Right lobe of liver (tissue), 6 donors: ENCODE data around the gene ABLIM2. TPM values are rescaled to one million over a fixed set of nuclear protein-coding genes. Genes with fewer than 3 reads are reported as not detected.
A peak's percentile ranks its signal among the peaks of the same experiment; 100 is the strongest.

Source experiments
- ATAC-seq, 4 donors: fragments of 200-7000 bp; cut with Tn5 transposase; one replicate each; pipeline ENCODE4 v1.9.1; 2020; ENCODE audit warnings: mild to moderate bottlenecking in 4 of 4, moderate library complexity in 4 of 4
- DNase-seq, 3 donors: peaks; one replicate each; pipeline ENCODE4 v3.0.0-alpha.2; 2020
- H3K27ac ChIP-seq, 3 donors: fragments of 200-600 bp; one replicate each; pipeline ENCODE4 v1.8.0; 2022
- H3K27me3 ChIP-seq, 2 donors: fragments of 200-600 bp; one replicate each; pipeline ENCODE4 v1.8.0; 2022
- H3K36me3 ChIP-seq, 4 donors: fragments of 200-600 bp; sonication (generic) in 1 of 4; one replicate each; pipeline versions ENCODE4 v1.5.1 to v1.8.0; 2017 to 2022; ENCODE audit warnings: control low read depth in 1 of 4
- H3K4me1 ChIP-seq, 4 donors: fragments of 200-600 bp; sonication (generic) in 1 of 4; one replicate each; pipeline versions ENCODE4 v1.5.1 to v1.8.0; 2017 to 2022; ENCODE audit warnings: control low read depth in 1 of 4
- H3K4me3 ChIP-seq, 3 donors: fragments of 200-600 bp; one replicate each; pipeline ENCODE4 v1.8.0; 2022
- H3K9me3 ChIP-seq, 4 donors: fragments of 200-600 bp; sonication (generic) in 1 of 4; one replicate each; pipeline versions ENCODE4 v1.5.1 to v1.8.0; 2017 to 2022; ENCODE audit warnings: control low read depth in 1 of 4
- CTCF ChIP-seq, 4 donors: fragments of 200-600 bp in 3 of 4; fragments of 450-650 bp in 1 of 4; IDR thresholded peaks; one replicate each; pipeline versions ENCODE4 v1.5.1 to v1.8.0; 2016 to 2022; ENCODE audit warnings: antibody characterized with exemption in 4 of 4, mild to moderate bottlenecking in 2 of 4
- POLR2A ChIP-seq: fragments of 450-650 bp; IDR thresholded peaks from one replicate; pipeline ENCODE4 v1.6.1; 2017; ENCODE audit warnings: antibody characterized with exemption, mild to moderate bottlenecking
- WGBS: methylation state at CpG from one replicate; pipeline ENCODE4 v1.1.6; 2018; ENCODE audit warnings: low coverage, low lambda C conversion rate; ENCODE audit not compliant: insufficient coverage; ENCODE audit errors: missing lambda C conversion rate; 5-methylcytosine and 5-hydroxymethylcytosine counted together
- intact Hi-C, 2 donors: fragments of 100-400 bp; cut with DNase I; formaldehyde crosslinking; loops; one replicate each; pipeline versions ENCODE4 v1.11.2 to v1.14.1; 2022
- total RNA-seq, 6 experiments: library from RNA; depleted of rRNA in 2 of 6; stranded (reverse); fragments of >200 nt in 2 of 6; fragmentation: NEBNext Ultra II Directional in 3 of 6; extraction: Animal tissue kit (Norgen Biotek cat#: 25700) in 3 of 6; gene quantifications; one replicate each; pipeline versions ENCODE4 v1.1.0 to v1.2.4, GENCODE V29; 2016 to 2023
- donor health status: DM: no; HTN: yes; CAD: no.
- donor health status: DM: no; HTN: no; CAD: no.
- donor health status: DM: no; HTN: no; CAD: no.
- donor health status: DM: no; HTN: yes; CAD: no.
- donor health status: DM: no; HTN: yes; CAD: no.

Gene ABLIM2
- total RNA-seq, 6 experiments from 2014 or later, result 0.93 to 3.5 (median 2.3) TPM

DNA sequence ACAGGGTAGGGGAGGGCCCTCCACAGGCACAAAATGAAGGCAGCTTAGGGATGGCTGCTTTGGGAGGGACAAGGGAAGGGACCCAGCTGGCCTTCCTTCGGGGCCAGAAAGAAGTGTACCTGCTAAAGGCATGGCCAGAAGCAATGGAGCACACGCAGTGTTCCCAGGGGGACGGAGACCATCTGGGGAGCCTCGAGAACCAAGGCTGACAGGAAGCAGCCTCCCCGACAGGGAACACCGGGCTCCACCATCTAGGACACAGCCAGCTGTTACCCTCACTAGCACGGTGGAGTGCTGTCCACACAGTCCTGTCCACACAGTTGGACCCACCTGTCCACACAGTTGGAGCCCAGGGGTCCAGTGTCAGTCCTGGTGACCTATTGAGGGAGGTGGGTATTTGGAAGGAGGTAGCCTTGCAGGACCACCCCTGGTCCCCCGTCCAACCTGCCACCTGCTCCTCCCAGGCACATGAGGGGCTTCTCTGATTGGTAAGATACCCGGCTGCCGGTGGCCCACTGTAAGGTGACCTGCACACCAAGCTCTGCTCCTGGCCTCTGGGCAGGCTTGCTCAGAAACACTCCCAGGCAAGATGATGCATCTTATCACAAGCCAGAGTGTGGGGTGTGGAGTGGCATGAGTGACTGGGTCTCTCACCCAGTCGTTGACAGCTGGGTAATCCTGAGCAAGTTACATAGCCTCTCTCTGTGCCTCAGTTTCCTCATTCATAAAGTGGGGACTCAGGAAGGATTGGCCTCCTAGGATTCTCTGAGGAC lies 198.4 kb downstream of the ABLIM2 start:
- no peaks in the 10 kb centered on the region for H3K4me1 ChIP-seq
- no peaks in the 10 kb centered on the region for H3K36me3 ChIP-seq
- peak in 2 of 4 donors; percentile 6 to 12 for ATAC-seq
- intact Hi-C loops, result no loop called here
- TF ChIP-seq POLR2A, result no peak
- no peak for TF ChIP-seq CTCF (IDR thresholded peaks at IDR 0.05)
- no CpG with 5 or more reads among the region's 11 CpGs for WGBS
- H3K4me3 ChIP-seq, result no peak overlapping the region
- DNase-seq, result no peak
- H3K9me3 ChIP-seq, result no peaks in the 10 kb centered on the region
- no peaks in the 10 kb centered on the region for H3K27me3 ChIP-seq
- H3K27ac ChIP-seq, result no peak overlapping the region

GRCh38 chr4:7959078-7959477 lies 199.5 kb downstream of the ABLIM2 start:
- H3K9me3 ChIP-seq, result no peaks in the 10 kb centered on the region
- DNase-seq (no peak), ATAC-seq (no peak)
- intact Hi-C loops, result no loop called here
- no peaks in the 10 kb centered on the region for H3K27me3 ChIP-seq
- H3K27ac ChIP-seq, result no peak overlapping the region
- 77% methylated on average over 3 of the region's 7 CpGs for WGBS
- TF ChIP-seq CTCF (IDR thresholded peaks at IDR 0.05) (no peak), POLR2A (no peak)
- no peak overlapping the region for H3K4me3 ChIP-seq
- H3K4me1 ChIP-seq, result no peaks in the 10 kb centered on the region
- H3K36me3 ChIP-seq, result no peaks in the 10 kb centered on the region

GRCh38 chr4:7956934-7957656 lies 201.5 kb downstream of the ABLIM2 start:
- H3K27ac ChIP-seq, result no peak overlapping the region
- H3K27me3 ChIP-seq, result no peaks in the 10 kb centered on the region
- H3K36me3 ChIP-seq, result no peaks in the 10 kb centered on the region
- H3K9me3 ChIP-seq, result no peaks in the 10 kb centered on the region
- intact Hi-C loops, result no loop called here
- DNase-seq (no peak), ATAC-seq (no peak)
- TF ChIP-seq CTCF (IDR thresholded peaks at IDR 0.05), result no peak
- TF ChIP-seq POLR2A, result no peak
- WGBS, result 60% methylated on average over 10 of the region's 11 CpGs
- H3K4me3 ChIP-seq, result no peak overlapping the region
- no peaks in the 10 kb centered on the region for H3K4me1 ChIP-seq

DNA sequence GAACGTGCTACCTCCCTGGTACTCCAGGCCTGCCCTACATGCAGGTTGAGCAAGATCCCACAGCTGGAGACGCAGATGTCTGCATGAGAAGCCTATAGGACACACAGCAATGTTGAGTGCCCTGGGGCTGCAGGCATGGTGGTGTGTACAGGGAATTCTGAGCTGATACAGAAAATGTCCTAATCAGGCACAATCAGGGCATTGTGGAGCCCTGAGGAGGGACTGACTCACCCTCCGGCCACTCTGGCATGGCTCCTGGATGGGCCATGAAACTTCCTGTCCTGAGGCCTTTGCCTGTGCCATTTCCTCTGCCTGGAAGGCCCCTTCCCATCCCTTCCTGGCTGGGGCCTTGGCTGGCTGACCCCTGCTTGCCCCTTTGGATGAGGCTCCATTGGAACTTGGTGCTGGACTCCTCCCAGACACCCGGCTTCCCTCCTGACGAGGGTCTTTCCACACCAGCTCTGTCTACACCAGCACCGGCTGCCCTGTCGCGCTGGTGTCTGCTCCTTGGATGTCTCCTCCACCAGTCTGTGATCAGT lies 202.3 kb downstream of the ABLIM2 start:
- Histone ChIP-seq H3K27ac (no peak overlapping the region), H3K4me1 (no peaks in the 10 kb centered on the region), H3K36me3 (no peaks in the 10 kb centered on the region), H3K9me3 (no peaks in the 10 kb centered on the region), H3K27me3 (no peaks in the 10 kb centered on the region), H3K4me3 (no peak overlapping the region)
- intact Hi-C loops, result no loop called here
- 77% methylated on average over 6 of the region's 8 CpGs for WGBS
- no peak for DNase-seq
- ATAC-seq, result peak; percentile 45 to 74 (median 64)
- TF ChIP-seq CTCF (IDR thresholded peaks at IDR 0.05) (no peak), POLR2A (no peak)
